IgD-negative memory B cell (primary cell): ENCODE results near the gene SLC25A34. TPM values are rescaled to one million over a fixed set of nuclear protein-coding genes. Genes with fewer than 3 reads are reported as not detected.
"Not testable (repeated sequence)": the region's sequence is repeated elsewhere in the genome, so short reads cannot be mapped to it uniquely, and the experiment has no call there.

Experiments
- H3K27ac Mint-ChIP-seq, 3 donors: one replicate each; pipeline ENCODE4 v1.8.0; 2020 to 2022; ENCODE audit warnings: mild to moderate bottlenecking in 3 of 3, mixed read lengths in 3 of 3, moderate library complexity in 1 of 3
- H3K27me3 Mint-ChIP-seq: one replicate; pipeline ENCODE4 v1.8.0; 2021; ENCODE audit warnings: mixed read lengths
- H3K36me3 Mint-ChIP-seq: one replicate; pipeline ENCODE4 v1.8.0; 2020; ENCODE audit warnings: mild to moderate bottlenecking, mixed read lengths
- H3K4me1 Mint-ChIP-seq, 3 donors: one replicate each; pipeline ENCODE4 v1.8.0; 2020 to 2022; ENCODE audit warnings: mixed read lengths in 3 of 3, mild to moderate bottlenecking in 1 of 3
- H3K4me3 Mint-ChIP-seq, 4 donors: one replicate each; pipeline ENCODE4 v1.8.0; 2020 to 2022; ENCODE audit warnings: mild to moderate bottlenecking in 4 of 4, mixed read lengths in 4 of 4, moderate library complexity in 3 of 4
- H3K9me3 Mint-ChIP-seq, 3 donors: one replicate each; pipeline ENCODE4 v1.8.0; 2020 to 2021; ENCODE audit warnings: mixed read lengths in 3 of 3, mild to moderate bottlenecking in 1 of 3
- polyA plus RNA-seq: library from polyadenylated mRNA; unstranded; fragments of 300-500 nt; fragmentation: Illumina TruSeq; gene quantifications from one replicate; pipeline ENCODE4 v1.2.3, GENCODE V29; 2021

SLC25A34 gene
- polyA plus RNA-seq: not detected

- no peaks in the 10 kb centered on the region for H3K36me3 Mint-ChIP-seq
- H3K27ac Mint-ChIP-seq: peak within 1 kb of the TSS in 1 of 3 donors; percentile 18
- no peak within 1 kb of the TSS for H3K4me3 Mint-ChIP-seq
- no peaks in the 10 kb centered on the region for H3K27me3 Mint-ChIP-seq
- peaks cover 0 to 3% (median under 1%) of the 10 kb centered on the region in 3 donors for H3K4me1 Mint-ChIP-seq
- H3K9me3 Mint-ChIP-seq: no peaks in the 10 kb centered on the region
Measured at GRCh38 chr1:15736038-15736891, at the start of gene SLC25A34. TSS of gene SLC25A34 (plus strand) at chr1:15736258. CDS start at chr1:15736486, 228 bp downstream.

GRCh38 chr1:15687446-15687845 lies 48.6 kb upstream of the SLC25A34 start:
- Mint-ChIP-seq H3K27ac (peak overlapping the region in 1 of 3 donors; percentile 76), H3K4me1 (peaks cover 28 to 41% (median 32%) of the 10 kb centered on the region in 3 donors), H3K27me3 (no peaks in the 10 kb centered on the region), H3K9me3 (no peaks in the 10 kb centered on the region), H3K36me3 (peaks cover 3% of the 10 kb centered on the region), H3K4me3 (peak overlapping the region in 1 of 4 donors; percentile 80)

GRCh38 chr1:15690317-15690716 lies 45.7 kb upstream of the SLC25A34 start:
- Mint-ChIP-seq H3K27me3 (no peaks in the 10 kb centered on the region), H3K4me3 (peak overlapping the region in 1 of 4 donors; percentile 59), H3K9me3 (no peaks in the 10 kb centered on the region), H3K36me3 (peaks cover 3% of the 10 kb centered on the region), H3K4me1 (peaks cover 31 to 50% (median 32%) of the 10 kb centered on the region in 3 donors), H3K27ac (peak overlapping the region in 2 of 3 donors; percentile 67 to 82)

DNA sequence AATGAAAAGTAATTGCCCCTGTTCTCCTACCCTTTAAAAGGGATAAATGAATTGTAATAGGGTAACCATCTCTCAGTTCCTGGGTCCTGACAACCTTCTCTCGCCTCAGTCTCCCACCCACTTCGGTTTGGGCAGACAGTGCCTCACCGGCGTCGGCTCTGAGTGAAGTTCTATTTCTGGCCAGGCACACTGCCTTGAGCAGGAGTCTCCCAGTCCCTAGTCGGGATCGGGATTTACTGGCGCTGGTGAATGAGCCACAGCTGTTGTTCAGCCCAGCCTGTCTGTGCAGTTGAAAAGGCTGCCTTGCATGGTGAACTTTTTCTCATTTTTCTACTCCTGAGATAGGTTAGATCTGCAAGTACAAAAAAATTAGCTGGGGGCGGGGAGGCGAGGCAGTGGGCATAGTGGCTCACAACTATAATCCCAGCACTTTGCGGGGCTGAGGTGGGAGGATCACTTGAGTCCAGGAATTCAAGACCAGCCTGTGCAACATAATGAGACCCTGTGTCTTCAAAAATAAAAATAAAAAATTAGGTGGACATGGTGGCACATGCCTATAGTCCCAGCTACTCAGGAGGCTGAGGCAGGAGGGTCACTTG lies 44.5 kb upstream of the SLC25A34 start:
- Mint-ChIP-seq H3K9me3 (no peaks in the 10 kb centered on the region), H3K36me3 (peaks cover 3% of the 10 kb centered on the region), H3K27me3 (no peaks in the 10 kb centered on the region), H3K4me3 (no peak overlapping the region), H3K27ac (peak overlapping the region in 2 of 3 donors; percentile 37 to 78), H3K4me1 (peaks cover 22 to 42% (median 24%) of the 10 kb centered on the region in 3 donors)

- peak overlapping the region in 2 of 3 donors; percentile 37 to 78 for H3K27ac Mint-ChIP-seq
- H3K4me3 Mint-ChIP-seq: peak overlapping the region in 1 of 4 donors; percentile 46
- H3K9me3 Mint-ChIP-seq: no peaks in the 10 kb centered on the region
- no peaks in the 10 kb centered on the region for H3K27me3 Mint-ChIP-seq
- peaks cover 29 to 49% (median 31%) of the 10 kb centered on the region in 3 donors for H3K4me1 Mint-ChIP-seq
- H3K36me3 Mint-ChIP-seq: peaks cover 5% of the 10 kb centered on the region
Measured at GRCh38 chr1:15692121-15692682, 43.9 kb upstream of the SLC25A34 start.

- H3K27me3 Mint-ChIP-seq: no peaks in the 10 kb centered on the region
- no peak overlapping the region for H3K4me3 Mint-ChIP-seq
- peak overlapping the region in 1 of 3 donors; percentile 62 for H3K27ac Mint-ChIP-seq
- peaks cover 2% of the 10 kb centered on the region for H3K36me3 Mint-ChIP-seq
- peaks cover 26 to 47% (median 32%) of the 10 kb centered on the region in 3 donors for H3K4me1 Mint-ChIP-seq
- H3K9me3 Mint-ChIP-seq: no peaks in the 10 kb centered on the region
Measured at GRCh38 chr1:15693371-15693770, 42.7 kb upstream of the SLC25A34 start.

DNA sequence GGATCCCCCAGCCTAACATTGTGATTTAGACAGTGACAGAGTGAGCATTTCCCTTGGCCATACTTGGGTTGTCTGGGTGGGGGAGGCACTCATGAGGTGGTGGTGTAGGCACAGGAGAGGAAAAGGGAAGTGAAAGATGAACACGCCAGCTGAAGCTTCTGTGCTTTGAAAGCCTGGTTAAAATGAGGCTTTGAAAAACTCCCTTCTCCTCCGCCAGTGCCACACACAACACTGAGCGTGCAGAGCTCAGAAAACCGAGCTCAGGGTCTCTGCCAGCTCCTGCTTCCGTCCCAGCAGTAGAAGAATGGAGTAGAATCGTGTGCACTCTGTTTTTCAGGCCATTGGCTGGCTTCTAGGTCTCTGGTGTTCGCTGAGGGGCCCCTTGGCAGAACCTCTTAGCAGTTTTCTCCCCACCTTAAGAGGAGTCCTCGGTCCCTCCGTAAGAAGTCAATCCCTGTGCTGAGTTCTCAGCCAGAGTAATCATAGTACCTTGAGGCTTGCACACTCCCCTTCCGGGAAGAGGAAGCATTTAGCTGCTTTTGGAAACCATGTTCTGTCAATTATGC lies 39.0 kb upstream of the SLC25A34 start:
- H3K27me3 Mint-ChIP-seq: no peaks in the 10 kb centered on the region
- no peaks in the 10 kb centered on the region for H3K9me3 Mint-ChIP-seq
- H3K4me1 Mint-ChIP-seq: peaks cover 24 to 39% (median 33%) of the 10 kb centered on the region in 3 donors
- peak overlapping the region; percentile 80 to 95 (median 90) for H3K4me3 Mint-ChIP-seq
- H3K36me3 Mint-ChIP-seq: peaks cover 2% of the 10 kb centered on the region
- peak overlapping the region; percentile 91 to 96 (median 94) for H3K27ac Mint-ChIP-seq

GRCh38 chr1:15698201-15698600 lies 37.9 kb upstream of the SLC25A34 start:
- H3K36me3 Mint-ChIP-seq: peaks cover 2% of the 10 kb centered on the region
- H3K27ac Mint-ChIP-seq: peak overlapping the region; percentile 59 to 94 (median 91)
- H3K4me1 Mint-ChIP-seq: peaks cover 25 to 35% (median 34%) of the 10 kb centered on the region in 3 donors
- no peaks in the 10 kb centered on the region for H3K9me3 Mint-ChIP-seq
- no peaks in the 10 kb centered on the region for H3K27me3 Mint-ChIP-seq
- H3K4me3 Mint-ChIP-seq: peak overlapping the region in 2 of 4 donors; percentile 17 to 33

GRCh38 chr1:15699321-15699720 lies 36.7 kb upstream of the SLC25A34 start:
- peak overlapping the region in 2 of 3 donors; percentile 26 to 94 for H3K27ac Mint-ChIP-seq
- H3K9me3 Mint-ChIP-seq, H3K4me3 Mint-ChIP-seq, H3K36me3 Mint-ChIP-seq, H3K27me3 Mint-ChIP-seq: not testable (repeated sequence)
- H3K4me1 Mint-ChIP-seq: peaks cover 29 to 38% (median 35%) of the 10 kb centered on the region in 3 donors

DNA sequence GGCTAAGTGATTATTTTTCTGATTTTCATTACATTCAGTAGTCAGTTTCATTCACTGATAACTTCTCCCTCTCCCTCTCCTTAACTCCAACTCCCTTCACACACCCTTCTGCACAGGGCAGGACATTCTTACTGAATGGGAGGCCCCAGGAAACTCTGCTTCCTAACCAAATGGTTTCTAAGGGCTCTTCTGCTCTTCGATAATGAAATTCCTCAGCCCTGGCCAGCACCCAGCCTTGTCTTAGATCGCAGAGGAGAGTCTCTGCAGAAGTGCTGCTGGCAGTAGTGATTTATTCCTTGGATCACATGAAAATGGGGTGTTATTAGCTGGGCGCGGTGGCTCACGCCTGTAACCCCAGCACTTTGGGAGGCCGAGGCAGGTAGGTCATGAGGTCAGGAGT lies 35.5 kb upstream of the SLC25A34 start:
- peaks cover 22 to 30% (median 29%) of the 10 kb centered on the region in 3 donors for H3K4me1 Mint-ChIP-seq

GRCh38 chr1:15701784-15702183 lies 34.3 kb upstream of the SLC25A34 start:
- H3K27ac Mint-ChIP-seq: no peak overlapping the region
- no peaks in the 10 kb centered on the region for H3K9me3 Mint-ChIP-seq
- H3K4me3 Mint-ChIP-seq: peak overlapping the region in 1 of 4 donors; percentile 73
- no peaks in the 10 kb centered on the region for H3K27me3 Mint-ChIP-seq
- peaks cover 20 to 32% (median 28%) of the 10 kb centered on the region in 3 donors for H3K4me1 Mint-ChIP-seq
- H3K36me3 Mint-ChIP-seq: peaks cover 4% of the 10 kb centered on the region

More for the DNA sequence above, 35.5 kb upstream of the SLC25A34 start:
- Mint-ChIP-seq H3K9me3 (no peaks in the 10 kb centered on the region), H3K36me3 (peaks cover 2% of the 10 kb centered on the region), H3K4me3 (no peak overlapping the region), H3K27ac (peak overlapping the region in 2 of 3 donors; percentile 16 to 87), H3K27me3 (no peaks in the 10 kb centered on the region)

DNA sequence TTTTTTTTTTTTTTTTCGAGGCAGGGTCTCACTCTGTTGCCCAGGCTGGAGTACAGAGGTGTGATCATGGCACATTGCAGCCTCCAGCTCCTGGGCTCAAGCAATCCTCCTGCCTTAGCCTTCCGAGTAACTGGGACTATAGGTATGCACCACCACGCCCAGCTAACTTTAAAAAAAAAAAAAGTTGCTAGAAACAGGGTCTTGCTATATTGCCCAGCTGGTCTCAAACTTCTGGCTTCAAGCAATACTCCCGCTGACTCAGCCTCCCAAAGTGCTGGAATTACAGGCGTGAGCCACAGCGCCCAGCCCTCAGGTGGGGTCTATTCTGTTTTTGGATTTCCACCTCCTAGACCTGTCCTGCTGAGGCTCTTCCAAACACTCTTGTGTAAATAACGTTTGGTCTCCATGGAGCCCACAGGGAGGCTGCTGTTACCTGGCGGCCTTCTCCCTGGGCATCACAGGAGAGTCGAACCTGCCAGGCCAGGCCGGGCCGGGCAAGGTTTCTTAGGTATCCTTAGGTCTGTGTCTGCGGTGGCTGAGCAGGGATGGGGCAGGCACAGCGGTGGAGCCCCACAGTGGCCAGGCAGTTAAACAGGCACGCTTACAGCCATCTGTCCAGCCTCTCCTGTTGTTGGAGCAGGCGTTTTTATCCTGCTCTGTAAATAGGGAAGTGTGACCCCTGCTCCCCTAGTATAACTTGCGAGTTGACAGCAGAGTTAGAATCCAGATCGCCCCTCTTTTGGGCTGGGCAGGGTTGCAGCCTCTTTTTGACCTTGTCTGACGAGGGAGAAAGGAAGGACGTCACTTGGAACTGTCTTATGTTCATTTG lies 33.1 kb upstream of the SLC25A34 start:
- Mint-ChIP-seq H3K4me3 (peak overlapping the region in 1 of 4 donors; percentile 20), H3K36me3 (peaks cover 4% of the 10 kb centered on the region), H3K27me3 (no peaks in the 10 kb centered on the region), H3K9me3 (no peaks in the 10 kb centered on the region), H3K4me1 (peaks cover 10 to 23% (median 17%) of the 10 kb centered on the region in 3 donors), H3K27ac (peak overlapping the region in 1 of 3 donors; percentile 40)

DNA sequence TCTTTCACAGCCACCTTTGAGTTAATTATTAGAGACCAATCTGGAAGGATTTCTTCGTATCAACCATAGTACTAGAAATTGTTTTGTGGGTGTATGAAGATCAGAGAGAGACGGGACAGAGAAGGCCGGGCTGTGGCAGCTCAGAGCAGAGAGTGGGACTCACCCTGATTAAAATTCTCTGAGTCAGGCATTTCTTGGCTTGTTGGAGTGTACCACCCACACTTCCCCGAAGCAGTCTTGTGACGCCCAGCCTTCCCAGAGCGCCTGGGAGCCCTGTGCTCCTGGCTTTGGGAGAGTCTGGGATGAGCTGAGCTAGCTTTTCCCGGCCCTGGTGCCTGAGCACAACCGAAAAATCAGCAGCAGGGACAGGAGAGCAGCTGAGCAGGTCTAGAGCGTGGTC lies 32.5 kb upstream of the SLC25A34 start:
- Mint-ChIP-seq H3K4me3 (peak overlapping the region in 1 of 4 donors; percentile 20), H3K27me3 (no peaks in the 10 kb centered on the region), H3K4me1 (peaks cover 9 to 23% (median 16%) of the 10 kb centered on the region in 3 donors), H3K27ac (peak overlapping the region in 1 of 3 donors; percentile 40), H3K36me3 (peaks cover 4% of the 10 kb centered on the region), H3K9me3 (no peaks in the 10 kb centered on the region)
